Small intestine (tissue), 16 donors: ENCODE results near the gene SCCPDH. TPM values are rescaled to one million over a fixed set of nuclear protein-coding genes. Genes with fewer than 3 reads are reported as not detected.

ENCODE experiments used
- DNase-seq, 2 donors: peaks; one replicate each; pipeline versions ENCODE4 v3.0.0 to v3.0.0-alpha.2; 2013
- FAIRE-seq: peaks from 2 replicates; lab custom pipeline; 2012; peaks lifted over from hg19 to GRCh38; lab: Jason Lieb, UNC
- H3K27ac ChIP-seq, 3 donors: one replicate each; pipeline ENCODE4 v1.5.1; 2013; ENCODE audit warnings: low read length in 2 of 3, mild to moderate bottlenecking in 2 of 3, control low read depth in 1 of 3, inconsistent platforms in 1 of 3, low read depth in 1 of 3, moderate library complexity in 1 of 3
- H3K27me3 ChIP-seq, 3 donors: one replicate each; pipeline ENCODE4 v1.6.1; 2013; ENCODE audit warnings: low read length in 3 of 3, inconsistent platforms in 1 of 3; ENCODE audit not compliant: control insufficient read depth in 3 of 3, insufficient read depth in 3 of 3
- H3K36me3 ChIP-seq, 3 donors: one replicate each; pipeline ENCODE4 v1.6.1; 2013; ENCODE audit warnings: low read length in 3 of 3, inconsistent platforms in 1 of 3, low read depth in 1 of 3, mild to moderate bottlenecking in 1 of 3, moderate library complexity in 1 of 3; ENCODE audit not compliant: control insufficient read depth in 3 of 3, insufficient read depth in 2 of 3
- H3K4me1 ChIP-seq, 3 donors: one replicate each; pipeline ENCODE4 v1.6.1; 2013; ENCODE audit warnings: low read length in 2 of 3, inconsistent platforms in 1 of 3, low read depth in 1 of 3, mild to moderate bottlenecking in 1 of 3, moderate library complexity in 1 of 3; ENCODE audit not compliant: control insufficient read depth in 3 of 3, insufficient read depth in 2 of 3
- H3K4me3 ChIP-seq, 3 donors: one replicate each; pipeline ENCODE4 v1.5.1; 2013; ENCODE audit warnings: low read length in 3 of 3, control low read depth in 1 of 3, inconsistent platforms in 1 of 3, low read depth in 1 of 3, mild to moderate bottlenecking in 1 of 3, moderate library complexity in 1 of 3
- H3K9me3 ChIP-seq, 2 donors: one replicate each; pipeline ENCODE4 v1.6.1; 2013; ENCODE audit warnings: low read depth in 1 of 2, low read length in 1 of 2; ENCODE audit not compliant: control insufficient read depth in 2 of 2, insufficient read depth in 1 of 2
- WGBS, 3 donors: extraction: QIAGEN DNeasy Blood & Tissue Kit; methylation state at CpG; one replicate each; pipeline ENCODE4 v1.1.7; 2013; 5-methylcytosine and 5-hydroxymethylcytosine counted together
- long read RNA-seq, 10 donors: transcript quantifications; one replicate each; lab custom pipeline, GENCODE V29; 2026
- polyA plus RNA-seq, 4 donors: library from polyadenylated mRNA; stranded (reverse) in 3 of 4; unstranded in 1 of 4; fragments of 200-250 nt in 3 of 4; fragments of 120-200 nt in 1 of 4; gene quantifications; one replicate each; pipeline versions ENCODE4 v1.2.1 to v1.2.3, GENCODE V29; 2013
- donor health status: healthy with polysubstance abuse.
- donor health status: control.
- donor health status: control.
- donor health status: Bipolar disorder and iron deficiency.
- donor health status: healthy.

Gene SCCPDH
- polyA plus RNA-seq, result 10 to 100 TPM; 27.1 to 48.3 (median 32.0) TPM
- long read RNA-seq, donor 1, result 0 reads
- long read RNA-seq, donor 2, transcript SCCPDH-201 (12 exons, 2,503 nt), result major isoform, 11 of 11 reads
- long read RNA-seq, donor 2, partial matches to known transcripts, result 0 of 11 reads
- long read RNA-seq, donor 2, other reads (novel, unspliced or antisense), result 0 of 11 reads
- long read RNA-seq, donor 3, transcript SCCPDH-201 (12 exons, 2,503 nt), result major isoform, 11 of 41 reads
- long read RNA-seq, donor 3, partial matches to known transcripts, result 30 of 41 reads
- long read RNA-seq, donor 3, other reads (novel, unspliced or antisense), result 0 of 41 reads
- long read RNA-seq, donor 4, result 0 reads
- long read RNA-seq, donor 5, transcript SCCPDH-201 (12 exons, 2,503 nt), result major isoform, 6 of 11 reads
- long read RNA-seq, donor 5, partial matches to known transcripts, result 5 of 11 reads
- long read RNA-seq, donor 5, other reads (novel, unspliced or antisense), result 0 of 11 reads
- long read RNA-seq, donor 6, transcript SCCPDH-201 (12 exons, 2,503 nt), result major isoform, 15 of 28 reads
- long read RNA-seq, donor 6, partial matches to known transcripts, result 13 of 28 reads
- long read RNA-seq, donor 6, other reads (novel, unspliced or antisense), result 0 of 28 reads
- long read RNA-seq, donor 7, result 0 reads
- long read RNA-seq, donor 8, partial matches to known transcripts, result 0 of 1 reads
- long read RNA-seq, donor 8, other reads (novel, unspliced or antisense), result 0 of 1 reads
- long read RNA-seq, donor 9, transcript SCCPDH-201 (12 exons, 2,503 nt), result major isoform, 6 of 6 reads
- long read RNA-seq, donor 9, partial matches to known transcripts, result 0 of 6 reads
- long read RNA-seq, donor 9, other reads (novel, unspliced or antisense), result 0 of 6 reads
- long read RNA-seq, donor 10, transcript SCCPDH-201 (12 exons, 2,503 nt), result major isoform, 38 of 44 reads
- long read RNA-seq, donor 10, partial matches to known transcripts, result 6 of 44 reads
- long read RNA-seq, donor 10, other reads (novel, unspliced or antisense), result 0 of 44 reads

GRCh38 chr1:246724016-246724730, at the start of gene SCCPDH:
TSS of gene SCCPDH (plus strand) at chr1:246724409. CDS start at chr1:246724423, 14 bp downstream.
- peak within 1 kb of the TSS; percentile 77 to 94 (median 89) for H3K27ac ChIP-seq
- H3K4me3 ChIP-seq, result peak within 1 kb of the TSS; percentile 45 to 96 (median 66)
- WGBS, 3 donors, result 0% methylated on average over 57 to 89 of the region's 89 CpGs
- H3K36me3 ChIP-seq, result peaks cover 0 to 13% (median 11%) of the 10 kb centered on the region in 3 donors
- FAIRE-seq, result no peak
- H3K27me3 ChIP-seq, result no peaks in the 10 kb centered on the region
- peaks cover 0 to 12% of the 10 kb centered on the region in 2 donors for H3K9me3 ChIP-seq
- DNase-seq, result peak; percentile 61 to 92
- H3K4me1 ChIP-seq, result peaks cover 0 to 8% (median 3%) of the 10 kb centered on the region in 3 donors

- FAIRE-seq, result no peak
- H3K36me3 ChIP-seq, result no peaks in the 10 kb centered on the region
- H3K27me3 ChIP-seq, result no peaks in the 10 kb centered on the region
- DNase-seq, result peak; percentile 97 to 99
- peak overlapping the region in 2 of 3 donors; percentile 81 to 88 for H3K27ac ChIP-seq
- no peak overlapping the region for H3K4me3 ChIP-seq
- WGBS, 3 donors, result 18 to 62% (median 35%) methylated on average over 2 of the region's 2 CpGs
- no peaks in the 10 kb centered on the region for H3K9me3 ChIP-seq
- H3K4me1 ChIP-seq, result peaks cover 2 to 22% (median 14%) of the 10 kb centered on the region in 3 donors
These were observed 46.4 kb upstream of the SCCPDH start for GRCh38 chr1:246677842-246678241.

GRCh38 chr1:246678816-246679793, 45.1 kb upstream of the SCCPDH start:
- Histone ChIP-seq H3K4me3 (no peak overlapping the region), H3K36me3 (no peaks in the 10 kb centered on the region), H3K27ac (peak overlapping the region; percentile 4 to 51 (median 5)), H3K27me3 (no peaks in the 10 kb centered on the region), H3K4me1 (peaks cover 2 to 22% (median 11%) of the 10 kb centered on the region in 3 donors), H3K9me3 (no peaks in the 10 kb centered on the region)
- no peak for DNase-seq
- 76 to 87% (median 85%) methylated on average over 18 of the region's 18 CpGs for WGBS, 3 donors
- FAIRE-seq, result no peak

GRCh38 chr1:246679794-246680177, 44.4 kb upstream of the SCCPDH start:
- DNase-seq (no peak), FAIRE-seq (no peak)
- H3K27me3 ChIP-seq, result no peaks in the 10 kb centered on the region
- WGBS, 3 donors, result 13 to 50% (median 50%) methylated on average over 1 of the region's 1 CpG
- H3K27ac ChIP-seq, result peak overlapping the region in 2 of 3 donors; percentile 5 to 74
- no peaks in the 10 kb centered on the region for H3K9me3 ChIP-seq
- peaks cover 2 to 22% (median 9%) of the 10 kb centered on the region in 3 donors for H3K4me1 ChIP-seq
- no peak overlapping the region for H3K4me3 ChIP-seq
- no peaks in the 10 kb centered on the region for H3K36me3 ChIP-seq

- 69 to 74% (median 71%) methylated on average over 8 of the region's 8 CpGs for WGBS, 3 donors
- Histone ChIP-seq H3K4me1 (peaks cover 2 to 22% (median 9%) of the 10 kb centered on the region in 3 donors), H3K9me3 (no peaks in the 10 kb centered on the region), H3K27ac (peak overlapping the region; percentile 32 to 74 (median 61)), H3K36me3 (no peaks in the 10 kb centered on the region), H3K27me3 (no peaks in the 10 kb centered on the region), H3K4me3 (no peak overlapping the region)
- no peak for DNase-seq
- no peak for FAIRE-seq
These were observed 44.0 kb upstream of the SCCPDH start for GRCh38 chr1:246680190-246680589.

GRCh38 chr1:246680696-246681130, 43.5 kb upstream of the SCCPDH start:
- 25 to 47% (median 34%) methylated on average over 10 of the region's 10 CpGs for whole genome bisulfite sequencing, 3 donors
- Histone ChIP-seq H3K4me3 (no peak overlapping the region), H3K27me3 (no peaks in the 10 kb centered on the region), H3K27ac (peak overlapping the region; percentile 32 to 74 (median 61)), H3K4me1 (peaks cover 2 to 22% (median 9%) of the 10 kb centered on the region in 3 donors), H3K9me3 (no peaks in the 10 kb centered on the region), H3K36me3 (no peaks in the 10 kb centered on the region)
- peak; percentile 77 to 87 for DNase-seq
- no peak for FAIRE-seq
